K562 (cell line): ENCODE measurements around the gene RAE1. TPM values are rescaled to one million over a fixed set of nuclear protein-coding genes. Genes with fewer than 3 reads are reported as not detected.

Experiments used
- ATAC-seq: fragments of 200-7000 bp; cut with Tn5 transposase; 3 replicates; pipeline ENCODE4 v1.9.1; 2020; ENCODE audit warnings: moderate library complexity
- BruUV-seq: library from RNA; stranded (reverse); fragments of 400-500 nt; replicated peaks from 2 replicates; lab custom pipeline; 2021; lab: Mats Ljungman, UMichigan
- CTCF ChIA-PET: fragments of 300-600 bp; formaldehyde crosslinking; extraction: SDS; loops from one replicate; lab custom pipeline; 2021; ENCODE audit warnings: low intra/inter-chr PET ratio; lab: Yijun Ruan, JAX
- POLR2A ChIA-PET: fragments of 300-600, 350-650 bp; sonication (Branson Sonifier 250); formaldehyde crosslinking; extraction: SDS; loops from one replicate; lab custom pipeline; 2021; ENCODE audit warnings: antibody characterized with exemption, inconsistent platforms; lab: Yijun Ruan, JAX
- DNase-seq, 4 experiments: peaks; one replicate each; pipeline versions ENCODE4 v3.0.0 to v3.0.0-alpha.2; 2011 to 2018; ENCODE audit warnings: low spot score in 3 of 4, mixed read lengths in 3 of 4; ENCODE audit errors: extremely low read depth in 1 of 4
- FAIRE-seq: peaks from 2 replicates; lab custom pipeline; 2011; peaks lifted over from hg19 to GRCh38; lab: Jason Lieb, UNC
- H2AFZ ChIP-seq: 2 replicates; pipeline ENCODE4 v1.6.0; 2011; ENCODE audit warnings: low read depth, low read length, control low read depth, inconsistent platforms
- H3K27ac ChIP-seq: fragments of 200-600 bp; 3 replicates; pipeline ENCODE4 v1.8.0; 2011; ENCODE audit warnings: low read depth, mild to moderate bottlenecking, control low read depth, inconsistent platforms, low read length, moderate library complexity, mixed read lengths; ENCODE audit errors: extremely low read depth
- H3K27me3 ChIP-seq, 2 experiments: fragments of 300-600 bp in 1 of 2; 2 replicates in 1 of 2; 3 replicates in 1 of 2; pipeline versions ENCODE4 v1.6.0 to v1.8.0; 2011; ENCODE audit warnings: inconsistent platforms in 2 of 2, low read length in 2 of 2, mild to moderate bottlenecking in 1 of 2, mixed read lengths in 1 of 2, moderate library complexity in 1 of 2; ENCODE audit not compliant: control insufficient read depth in 2 of 2, insufficient read depth in 2 of 2
- H3K36me3 ChIP-seq: fragments of 300-600 bp; 3 replicates; pipeline ENCODE4 v1.8.0; 2011; ENCODE audit warnings: mild to moderate bottlenecking, low read length, inconsistent platforms; ENCODE audit not compliant: control insufficient read depth, insufficient read depth
- H3K4me1 ChIP-seq, 2 experiments: fragments of 200-600 bp in 1 of 2; replicated peaks in 1 of 2; 2 replicates in 1 of 2; 3 replicates in 1 of 2; pipeline versions ENCODE4 v1.5.1 to v1.8.0; 2011; ENCODE audit warnings: inconsistent platforms in 2 of 2, low read length in 2 of 2, mild to moderate bottlenecking in 1 of 2, mixed read lengths in 1 of 2, moderate library complexity in 1 of 2; ENCODE audit not compliant: control insufficient read depth in 2 of 2, insufficient read depth in 2 of 2
- H3K4me2 ChIP-seq: 2 replicates; pipeline ENCODE4 v1.6.1; 2011; ENCODE audit warnings: low read length, control low read depth, inconsistent platforms, mixed read lengths; ENCODE audit not compliant: insufficient read depth
- H3K4me3 ChIP-seq: fragments of 200-600 bp; sonication (generic), shearing (Covaris generic); 2 replicates; pipeline ENCODE4 v1.5.1; 2016; ENCODE audit warnings: control low read depth, inconsistent platforms
- H3K79me2 ChIP-seq: fragments of 200-600 bp; 3 replicates; pipeline ENCODE4 v1.8.0; 2011; ENCODE audit warnings: low read length, inconsistent platforms; ENCODE audit not compliant: control insufficient read depth, insufficient read depth
- H3K9ac ChIP-seq, 2 experiments: 2 replicates each; pipeline versions ENCODE4 v1.6.0 to v1.6.1; 2011; ENCODE audit warnings: low read depth in 2 of 2, low read length in 2 of 2, control low read depth in 1 of 2, inconsistent platforms in 1 of 2, mild to moderate bottlenecking in 1 of 2, mixed read lengths in 1 of 2; ENCODE audit not compliant: insufficient read depth in 1 of 2
- H3K9me1 ChIP-seq: one replicate; pipeline ENCODE4 v1.6.0; 2011; ENCODE audit warnings: inconsistent platforms, mild to moderate bottlenecking, low read length, moderate library complexity; ENCODE audit not compliant: control insufficient read depth, insufficient read depth
- H3K9me3 ChIP-seq: replicated peaks from 2 replicates; pipeline ENCODE4 v1.5.1; 2011; ENCODE audit warnings: low read depth, low read length, inconsistent platforms; ENCODE audit not compliant: control insufficient read depth, insufficient read depth
- H4K20me1 ChIP-seq: replicated peaks from 2 replicates; pipeline ENCODE4 v1.6.1; 2011; ENCODE audit warnings: low read length, inconsistent platforms, mixed read lengths; ENCODE audit not compliant: control insufficient read depth, insufficient read depth
- whole genome bisulfite sequencing: fragments of 100-300 bp; shearing (Covaris generic); methylation state at CpG from one replicate; pipeline ENCODE4 v1.1.6; 2016; ENCODE audit warnings: low coverage, mixed read lengths; ENCODE audit not compliant: insufficient coverage; ENCODE audit errors: missing lambda C conversion rate; 5-methylcytosine and 5-hydroxymethylcytosine counted together
- in situ Hi-C: fragments of 300-500 bp; cut with MboI; formaldehyde crosslinking; loops from 4 replicates; pipeline ENCODE4 v1.15.0; 2018; ENCODE audit warnings: inconsistent platforms, mixed read lengths
- intact Hi-C: fragments of 100-400 bp; cut with micrococcal nuclease; formaldehyde crosslinking; loops from 2 replicates; pipeline ENCODE4 v1.14.2; 2022
- polyA plus RNA-seq, 8 experiments: library from polyadenylated mRNA; depleted of rRNA in 4 of 8; stranded (reverse) in 5 of 8; unstranded in 3 of 8; fragments of >200 nt; fragmentation: Nextera tagmentation in 2 of 8; fragmentation: Illumina TruSeq in 1 of 8; extraction: Ambion mirVana in 2 of 8; extraction: Trizol in 1 of 8; gene quantifications; 2 replicates each; pipeline versions ENCODE4 v1.2.1 to v1.2.3, GENCODE V29; 2011 to 2014; ENCODE audit warnings: inconsistent platforms in 1 of 8, missing spikeins in 1 of 8
- total RNA-seq, 7 experiments: library from RNA; depleted of rRNA in 6 of 7; stranded (reverse); fragments of >200 nt in 6 of 7; fragmentation: Illumina TruSeq in 2 of 7; extraction: Trizol in 2 of 7; gene quantifications; 2 replicates each; pipeline versions ENCODE4 v1.2.1 to v1.2.3, GENCODE V29; 2011 to 2021; ENCODE audit warnings: low replicate concordance in 1 of 7
- TF ChIP-seq, protein P1 (sequence below): sonication (generic); formaldehyde crosslinking; IDR thresholded peaks from 2 replicates; pipeline ENCODE4 v1.8.1; 2023; ENCODE audit warnings: mild to moderate bottlenecking, missing genetic modification reagents
- TF ChIP-seq, protein P2 (sequence below), 2 experiments: IDR thresholded peaks; 2 replicates each; pipeline ENCODE4 v1.6.1; 2011; ENCODE audit warnings: borderline replicate concordance in 1 of 2, control low read depth in 1 of 2, low read depth in 1 of 2, low read length in 1 of 2, mild to moderate bottlenecking in 1 of 2, mixed read lengths in 1 of 2, moderate library complexity in 1 of 2; ENCODE audit not compliant: insufficient read depth in 1 of 2, insufficient read length in 1 of 2, poor library complexity in 1 of 2, severe bottlenecking in 1 of 2; ENCODE audit errors: extremely low read depth in 1 of 2
- TF ChIP-seq, protein P3 (sequence below): fragments of 250-450 bp; sonication (Bioruptor Pico); IDR thresholded peaks from 2 replicates; pipeline ENCODE4 v1.4.0; 2020; ENCODE audit warnings: mild to moderate bottlenecking, moderate library complexity

RAE1 gene
- total and polyA plus RNA-seq, 9 of the 15 experiments (the other 6 are each of a cell fraction or from before 2014, with no cell fraction given): 33.7 to 248 (median 77.7) TPM

DNA sequence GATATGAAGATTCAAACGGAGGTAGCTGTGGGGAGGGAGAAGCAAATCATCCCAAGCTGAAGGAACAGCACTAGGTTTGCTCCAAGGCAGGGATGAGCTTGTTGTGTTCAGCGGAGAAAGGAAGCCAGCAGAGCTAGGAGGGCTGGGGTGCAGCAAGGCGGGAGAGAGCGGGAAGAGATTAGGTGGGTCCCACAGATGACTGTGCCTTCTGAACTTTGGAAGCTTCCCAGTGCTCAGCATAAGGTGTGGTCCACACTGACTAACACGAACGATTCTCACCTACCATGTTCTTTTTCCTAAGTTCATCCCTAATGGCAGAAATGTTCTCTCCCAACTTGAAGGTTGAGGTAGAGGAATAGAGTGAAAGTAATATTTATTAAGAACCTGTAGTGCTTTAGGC is 1.2 kb downstream of the RAE1 start:
- Histone ChIP-seq H3K4me3 (peak overlapping the region; percentile 96), H3K9me3 (no peaks in the 10 kb centered on the region), H2AFZ (no peak overlapping the region), H3K79me2 (peaks cover 43% of the 10 kb centered on the region), H3K4me1 (peaks cover 7% of the 10 kb centered on the region in 2 experiments), H4K20me1 (peaks cover 10% of the 10 kb centered on the region), H3K27ac (peak overlapping the region; percentile 91; the same call in 1 of the 3 replicates), H3K36me3 (peaks cover 34% of the 10 kb centered on the region), H3K9ac (peak overlapping the region; percentile 80 to 92), H3K4me2 (peak overlapping the region; percentile 100), H3K9me1 (no peaks in the 10 kb centered on the region), H3K27me3 (no peaks in the 10 kb centered on the region)
- TF ChIP-seq, protein P1, sequence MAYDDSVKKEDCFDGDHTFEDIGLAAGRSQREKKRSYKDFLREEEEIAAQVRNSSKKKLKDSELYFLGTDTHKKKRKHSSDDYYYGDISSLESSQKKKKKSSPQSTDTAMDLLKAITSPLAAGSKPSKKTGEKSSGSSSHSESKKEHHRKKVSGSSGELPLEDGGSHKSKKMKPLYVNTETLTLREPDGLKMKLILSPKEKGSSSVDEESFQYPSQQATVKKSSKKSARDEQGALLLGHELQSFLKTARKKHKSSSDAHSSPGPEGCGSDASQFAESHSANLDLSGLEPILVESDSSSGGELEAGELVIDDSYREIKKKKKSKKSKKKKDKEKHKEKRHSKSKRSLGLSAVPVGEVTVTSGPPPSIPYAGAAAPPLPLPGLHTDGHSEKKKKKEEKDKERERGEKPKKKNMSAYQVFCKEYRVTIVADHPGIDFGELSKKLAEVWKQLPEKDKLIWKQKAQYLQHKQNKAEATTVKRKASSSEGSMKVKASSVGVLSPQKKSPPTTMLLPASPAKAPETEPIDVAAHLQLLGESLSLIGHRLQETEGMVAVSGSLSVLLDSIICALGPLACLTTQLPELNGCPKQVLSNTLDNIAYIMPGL (CRISPR knock-in tag): no peak
- TF ChIP-seq, protein P2, sequence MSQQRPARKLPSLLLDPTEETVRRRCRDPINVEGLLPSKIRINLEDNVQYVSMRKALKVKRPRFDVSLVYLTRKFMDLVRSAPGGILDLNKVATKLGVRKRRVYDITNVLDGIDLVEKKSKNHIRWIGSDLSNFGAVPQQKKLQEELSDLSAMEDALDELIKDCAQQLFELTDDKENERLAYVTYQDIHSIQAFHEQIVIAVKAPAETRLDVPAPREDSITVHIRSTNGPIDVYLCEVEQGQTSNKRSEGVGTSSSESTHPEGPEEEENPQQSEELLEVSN (IDR thresholded peaks at IDR 0.05; ENCODE audit: borderline replicate concordance in 1 of 2, extremely low read depth in 1 of 2, insufficient read depth in 1 of 2, insufficient read length in 1 of 2, low read depth in 1 of 2, low read length in 1 of 2, poor library complexity in 1 of 2, severe bottlenecking in 1 of 2): peak in 1 of 2 experiments; percentile 17
- TF ChIP-seq, protein P3, sequence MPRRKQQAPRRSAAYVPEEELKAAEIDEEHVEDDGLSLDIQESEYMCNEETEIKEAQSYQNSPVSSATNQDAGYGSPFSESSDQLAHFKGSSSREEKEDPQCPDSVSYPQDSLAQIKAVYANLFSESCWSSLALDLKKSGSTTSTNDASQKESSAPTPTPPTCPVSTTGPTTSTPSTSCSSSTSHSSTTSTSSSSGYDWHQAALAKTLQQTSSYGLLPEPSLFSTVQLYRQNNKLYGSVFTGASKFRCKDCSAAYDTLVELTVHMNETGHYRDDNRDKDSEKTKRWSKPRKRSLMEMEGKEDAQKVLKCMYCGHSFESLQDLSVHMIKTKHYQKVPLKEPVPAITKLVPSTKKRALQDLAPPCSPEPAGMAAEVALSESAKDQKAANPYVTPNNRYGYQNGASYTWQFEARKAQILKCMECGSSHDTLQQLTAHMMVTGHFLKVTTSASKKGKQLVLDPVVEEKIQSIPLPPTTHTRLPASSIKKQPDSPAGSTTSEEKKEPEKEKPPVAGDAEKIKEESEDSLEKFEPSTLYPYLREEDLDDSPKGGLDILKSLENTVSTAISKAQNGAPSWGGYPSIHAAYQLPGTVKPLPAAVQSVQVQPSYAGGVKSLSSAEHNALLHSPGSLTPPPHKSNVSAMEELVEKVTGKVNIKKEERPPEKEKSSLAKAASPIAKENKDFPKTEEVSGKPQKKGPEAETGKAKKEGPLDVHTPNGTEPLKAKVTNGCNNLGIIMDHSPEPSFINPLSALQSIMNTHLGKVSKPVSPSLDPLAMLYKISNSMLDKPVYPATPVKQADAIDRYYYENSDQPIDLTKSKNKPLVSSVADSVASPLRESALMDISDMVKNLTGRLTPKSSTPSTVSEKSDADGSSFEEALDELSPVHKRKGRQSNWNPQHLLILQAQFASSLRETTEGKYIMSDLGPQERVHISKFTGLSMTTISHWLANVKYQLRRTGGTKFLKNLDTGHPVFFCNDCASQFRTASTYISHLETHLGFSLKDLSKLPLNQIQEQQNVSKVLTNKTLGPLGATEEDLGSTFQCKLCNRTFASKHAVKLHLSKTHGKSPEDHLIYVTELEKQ (CRISPR knock-in tag): no peak
- DNase-seq (peak in 1 of 4 experiments; percentile 23), FAIRE-seq (no peak), ATAC-seq (no peak)
- WGBS: 66% methylated on average over 6 of the region's 6 CpGs
- in situ Hi-C loops (no loop called here), intact Hi-C loops (no loop called here)
- POLR2A ChIA-PET: interaction anchor here (0.7 kb wide), 1 partner anchor 1632 kb away, joined by 3 read pairs; no protein-coding TSS in a partner anchor
- no TSS peak for BruUV-seq
- CTCF ChIA-PET: no interaction called here
